CD4-positive, alpha-beta T cell treated with Interleukin-1 beta for 1 hour (primary cell): ENCODE results near the gene OR51B6.
"Not testable (repeated sequence)": the region's sequence is repeated elsewhere in the genome, so short reads cannot be mapped to it uniquely, and the experiment has no call there.

Experiments
- DNase-seq, 2 donors: peaks; one replicate each; pipeline ENCODE4 v3.0.0-alpha.2; 2020 to 2022

Gene OR51B6

DNA sequence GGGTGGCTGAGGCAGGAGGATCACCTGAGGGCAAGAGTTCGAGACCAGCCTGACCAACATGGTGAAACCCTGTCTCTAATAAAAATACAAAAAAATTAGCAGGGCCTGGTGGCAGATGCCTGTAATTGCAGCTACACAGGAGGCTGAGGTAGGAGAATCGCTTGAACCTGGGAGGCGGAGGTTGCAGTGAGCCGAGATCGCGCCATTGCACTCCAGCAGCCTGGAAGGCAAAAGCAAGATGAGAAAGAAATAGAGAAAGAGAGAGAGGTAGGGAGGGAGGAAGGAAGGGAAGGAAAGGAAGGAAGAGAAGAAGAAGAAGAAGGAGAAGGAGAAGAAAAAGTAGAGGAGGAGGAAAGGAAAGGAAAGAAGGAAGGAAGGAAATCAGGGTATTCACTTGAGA is 15.1 kb downstream of the OR51B6 start:
- not testable (repeated sequence) for DNase-seq

DNA sequence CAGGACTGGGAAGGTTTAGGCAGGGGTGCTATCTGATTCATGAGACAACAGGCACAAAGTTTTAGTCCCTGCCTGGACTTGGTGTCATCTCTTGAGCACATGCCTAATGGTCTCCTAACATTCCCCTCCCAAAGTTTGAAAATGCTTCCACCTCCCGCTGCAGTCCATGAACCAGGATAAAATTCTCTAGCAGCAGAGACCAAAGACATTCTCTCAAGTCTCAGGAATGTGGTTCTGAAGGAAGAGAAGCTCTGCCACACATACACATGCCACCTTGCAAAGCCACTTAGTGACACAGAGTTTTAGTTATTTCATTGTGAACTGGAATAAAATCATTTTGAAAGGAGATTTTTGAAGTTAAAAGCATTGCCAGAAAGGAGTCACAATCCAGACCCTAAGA is 15.5 kb downstream of the OR51B6 start:
- no peak for DNase-seq

DNA sequence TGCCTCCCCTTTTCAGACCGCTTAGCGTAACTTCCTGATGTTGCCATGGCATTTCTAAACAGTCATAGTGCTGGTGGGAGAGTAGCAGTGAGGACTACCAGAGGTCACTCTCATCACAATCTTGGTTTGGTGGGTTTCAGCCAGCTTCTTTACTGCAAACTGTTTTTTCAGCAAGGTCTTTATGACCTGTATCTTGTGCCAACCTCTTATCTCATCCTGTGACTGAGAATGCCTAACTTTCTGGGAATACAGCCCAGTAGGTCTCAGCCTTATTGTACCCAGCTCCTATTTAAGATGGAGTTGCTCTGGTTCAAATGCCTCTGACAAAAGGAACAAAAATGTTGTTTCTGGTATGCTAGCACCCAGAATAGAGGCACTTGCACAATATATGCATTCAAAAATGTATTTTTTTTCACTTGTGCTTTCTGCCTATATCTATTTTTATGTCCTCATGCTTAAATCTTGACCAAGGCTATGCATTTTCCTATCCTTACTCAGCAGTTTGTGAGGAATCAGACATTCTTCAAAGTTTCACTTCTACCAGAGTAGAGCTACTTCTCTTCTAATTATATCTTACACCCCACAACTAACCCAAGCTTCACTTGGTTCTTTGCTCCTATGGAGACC is 16.3 kb downstream of the OR51B6 start:
- no peak for DNase-seq

DNA sequence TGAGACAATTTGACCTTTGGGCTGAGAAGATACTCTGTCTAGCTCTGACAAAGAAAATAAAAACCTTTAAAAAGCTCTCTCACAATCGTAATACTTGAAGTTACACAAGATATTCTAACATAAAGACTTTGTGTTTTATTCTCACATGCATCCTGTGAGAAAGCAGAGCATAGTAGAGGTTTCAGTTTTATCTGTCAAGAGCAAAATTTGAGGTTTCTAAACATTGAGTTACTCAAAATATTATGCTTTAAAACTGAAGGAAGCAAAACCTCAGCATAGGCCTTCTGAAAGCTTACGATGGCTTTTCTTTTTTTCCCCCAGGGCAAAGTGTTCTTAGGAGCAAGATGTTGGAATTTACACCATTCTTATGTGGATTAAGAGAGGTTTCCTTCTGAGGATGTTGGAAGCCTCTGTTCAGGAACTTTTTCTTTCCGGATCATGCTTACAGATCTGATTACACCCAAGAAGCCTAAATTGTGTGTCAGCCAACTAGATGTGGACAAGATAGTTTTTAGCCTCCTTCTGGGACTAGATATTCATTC is 17.3 kb downstream of the OR51B6 start:
- DNase-seq: no peak

DNA sequence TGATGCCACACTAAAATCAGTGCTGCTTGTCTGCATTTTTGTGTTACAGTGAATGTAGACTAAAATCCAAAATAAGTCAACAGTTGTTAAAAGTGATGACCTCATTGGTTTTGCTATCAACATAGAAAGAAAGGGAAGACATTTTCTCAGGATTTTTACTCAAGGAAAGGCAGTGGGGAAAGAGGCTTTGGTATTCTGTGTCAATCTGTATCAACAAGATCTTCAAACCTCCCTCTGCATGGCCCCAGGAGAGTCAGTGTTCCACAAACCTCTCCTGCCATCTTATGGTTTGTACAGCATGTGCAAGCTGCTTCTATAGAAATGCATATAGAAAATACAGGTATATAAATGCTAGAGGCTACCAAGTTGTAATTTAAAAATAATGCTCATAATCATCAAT is 18.5 kb downstream of the OR51B6 start:
- DNase-seq: no peak

DNA sequence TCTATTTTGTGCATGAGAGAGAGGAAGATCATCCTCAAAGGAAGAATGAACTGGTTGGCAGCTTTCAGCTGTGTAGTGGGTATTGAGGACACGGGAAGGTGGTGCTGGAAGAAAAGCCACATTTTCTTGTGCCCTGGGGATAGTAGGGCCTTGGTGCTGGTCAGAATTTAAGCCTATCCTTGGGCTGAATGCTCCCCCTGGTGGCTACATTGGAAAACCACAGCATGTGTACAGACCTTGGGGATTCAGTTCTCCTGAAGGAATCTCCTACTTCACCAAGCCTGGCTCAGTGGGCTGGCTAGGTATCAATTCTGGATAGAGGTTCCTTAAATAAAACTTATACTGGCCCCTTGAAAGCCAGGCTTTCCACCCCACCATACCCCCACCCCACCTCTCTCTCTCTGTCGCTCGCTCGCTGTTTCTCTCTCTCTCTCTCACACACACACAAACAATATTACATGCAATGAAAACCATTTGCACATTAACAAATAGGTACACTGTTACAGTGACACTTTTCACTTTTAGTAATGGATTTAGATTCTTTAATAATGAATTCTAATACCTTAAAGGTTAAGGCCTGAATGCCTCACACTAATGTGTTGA is 29.5 kb downstream of the OR51B6 start:
- peak in 1 of 2 donors; percentile 1 for DNase-seq

DNA sequence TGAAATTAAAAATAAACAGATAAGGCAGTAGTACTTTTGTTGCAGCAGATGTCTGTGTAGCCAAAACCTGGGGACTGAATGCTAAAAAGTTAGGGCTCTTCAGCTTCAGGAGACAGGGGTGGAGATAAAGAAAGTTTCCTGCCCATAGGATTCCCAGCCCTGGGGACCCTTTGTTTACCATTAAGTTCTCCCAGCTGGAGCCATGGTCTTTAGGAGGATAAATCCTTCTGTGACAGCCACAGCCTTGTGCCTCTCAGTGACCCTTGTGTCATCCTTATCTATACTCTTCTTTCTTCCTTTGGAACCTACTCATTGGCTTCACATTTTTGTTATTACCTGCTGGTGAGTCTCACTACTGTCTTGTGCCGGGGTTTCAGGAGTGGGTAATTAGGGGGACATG is 32.3 kb downstream of the OR51B6 start, which contains the start of gene OR51M1:
OR51M1 (plus strand) TSS at position 237 of the 400 bp plus-strand sequence. CDS start 5,587 bp downstream, outside the sequence.
- DNase-seq: no peak

- no peak for DNase-seq
Measured at GRCh38 chr11:5384335-5384734, 33.0 kb downstream of the OR51B6 start.

- DNase-seq: no peak
Measured at GRCh38 chr11:5390210-5390609, 38.9 kb downstream of the OR51B6 start.

DNA sequence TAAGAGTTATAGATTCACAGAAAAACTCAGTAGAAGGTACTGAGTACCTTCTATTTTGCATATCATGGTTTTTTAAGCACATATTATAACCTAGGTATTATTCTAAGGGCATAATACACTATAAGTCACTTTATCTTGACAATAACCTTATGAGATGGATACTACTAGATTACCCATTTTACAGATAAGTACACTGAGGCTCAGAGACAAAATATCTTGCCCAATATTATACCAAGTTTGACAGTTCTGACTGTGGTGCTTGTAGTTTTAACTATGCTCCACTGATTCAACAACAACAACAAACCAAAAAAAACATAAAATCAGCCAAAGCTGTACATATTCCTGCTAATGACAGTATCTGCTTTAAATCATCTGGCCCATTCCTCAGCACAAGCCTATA is 42.8 kb downstream of the OR51B6 start:
- DNase-seq: no peak

- no peak for DNase-seq
Measured at GRCh38 chr11:5398936-5399335, 47.6 kb downstream of the OR51B6 start.
